Heart left ventricle (tissue), 16 donors: ENCODE results near the gene OLA1. TPM values are rescaled to one million over a fixed set of nuclear protein-coding genes. Genes with fewer than 3 reads are reported as not detected.

Experiments used
- ATAC-seq, 4 donors: fragments of 200-7000 bp; cut with Tn5 transposase; one replicate each; pipeline ENCODE4 v1.9.1; 2020 to 2022; ENCODE audit warnings: moderate library complexity in 4 of 4, mild to moderate bottlenecking in 3 of 4, moderate number of reproducible peaks in 1 of 4
- DNase-seq, 5 donors: peaks; one replicate each; pipeline ENCODE4 v3.0.0-alpha.2; 2020
- H3K27ac ChIP-seq, 12 donors: fragments of 200-600 bp; sonication (generic) in 4 of 12; one replicate each; pipeline versions ENCODE4 v1.5.0 to v1.8.0; 2016 to 2022; ENCODE audit warnings: mild to moderate bottlenecking in 2 of 12
- H3K27me3 ChIP-seq, 9 donors: fragments of 200-600 bp; sonication (generic) in 2 of 9; one replicate each; pipeline versions ENCODE4 v1.5.1 to v1.8.0; 2016 to 2022; ENCODE audit warnings: mild to moderate bottlenecking in 3 of 9
- H3K36me3 ChIP-seq, 9 donors: fragments of 200-600 bp; sonication (generic) in 2 of 9; one replicate each; pipeline versions ENCODE4 v1.5.0 to v1.8.0; 2018 to 2022; ENCODE audit warnings: mild to moderate bottlenecking in 2 of 9
- H3K4me1 ChIP-seq, 12 donors: fragments of 200-600 bp; sonication (generic) in 4 of 12; one replicate each; pipeline versions ENCODE4 v1.5.0 to v1.8.0; 2016 to 2022; ENCODE audit warnings: mild to moderate bottlenecking in 3 of 12
- H3K4me3 ChIP-seq, 12 donors: fragments of 200-600 bp; sonication (generic) in 4 of 12; one replicate each; pipeline versions ENCODE4 v1.5.0 to v1.8.0; 2017 to 2022; ENCODE audit warnings: mild to moderate bottlenecking in 9 of 12, moderate library complexity in 4 of 12
- H3K9me3 ChIP-seq, 12 donors: fragments of 200-600 bp; sonication (generic) in 4 of 12; one replicate each; pipeline versions ENCODE4 v1.5.0 to v1.8.0; 2016 to 2022; ENCODE audit warnings: mild to moderate bottlenecking in 1 of 12
- POLR2A ChIP-seq, 2 donors: fragments of 450-650 bp; IDR thresholded peaks; one replicate each; pipeline ENCODE4 v1.6.1; 2017; ENCODE audit warnings: antibody characterized with exemption in 2 of 2, mild to moderate bottlenecking in 2 of 2, moderate library complexity in 2 of 2
- WGBS, 4 donors: extraction: QIAGEN DNeasy Blood & Tissue Kit in 2 of 4; methylation state at CpG; one replicate each; pipeline versions ENCODE4 v1.1.5 to v1.1.7; 2013 to 2018; 5-methylcytosine and 5-hydroxymethylcytosine counted together
- intact Hi-C, 10 donors: fragments of 100-400 bp; cut with DNase I; formaldehyde crosslinking; loops; one replicate each; pipeline versions ENCODE4 v1.11.1 to v1.14.2; 2022
- polyA plus RNA-seq, 2 donors: library from polyadenylated mRNA; stranded (reverse); fragments of 200-250 nt; gene quantifications; one replicate each; pipeline ENCODE4 v1.2.3, GENCODE V29; 2013
- total RNA-seq, 9 donors: library from RNA; depleted of rRNA in 2 of 9; stranded (reverse); fragments of >200 nt in 2 of 9; fragmentation: NEBNext Ultra II Directional in 3 of 9; extraction: Animal tissue kit (Norgen Biotek cat#: 25700) in 3 of 9; gene quantifications; one replicate each; pipeline versions ENCODE4 v1.1.0 to v1.2.4, GENCODE V29; 2016 to 2023
- TF ChIP-seq, protein P1 (sequence below), 12 donors: fragments of 200-600 bp; sonication (generic) in 4 of 12; IDR thresholded peaks; one replicate each; pipeline versions ENCODE4 v1.5.0 to v1.8.0; 2018 to 2022; ENCODE audit warnings: antibody characterized with exemption in 12 of 12, mild to moderate bottlenecking in 5 of 12
- donor health status: ischemic (EF 13 %, LVEDD 7.1; RV severe dilation, severe dysfunction).
- donor health status: healthy with polysubstance abuse.
- donor health status: DM: no; HTN: yes; CAD: no.
- donor health status: DM: no; HTN: no; CAD: no.
- donor health status: ischemic (EF 25% LVEDD 6.9; RV normal size, moderate dysfunction).
- donor health status: ischemic (EF 25% LVEDD 5.7; RV mildly dilated, moderate dysfunction).
- donor health status: healthy.
- donor health status: DM: yes; HTN: yes; CAD: no.
- donor health status: ischemic (EF 35%, LVEDD 5.7; RV mildly dilated, moderate dysfunction).
- donor health status: nonischemic (EF 11% LVEDD 7.7; RV severe dilation, severe dysfunction).
- donor health status: DM: yes; HTN: yes; CAD: no.
- donor health status: PGD.
- donor health status: ischemic (EF 29% LVEDD 5.4; RV normal size, mild dysfunction).
- donor health status: nonischemic (EF 23%, LVEDD 6.1; RV moderate dilation, normal function).

OLA1 gene
- total and polyA plus RNA-seq, 11 donors: 41.5 to 91.7 (median 72.5) TPM

DNA sequence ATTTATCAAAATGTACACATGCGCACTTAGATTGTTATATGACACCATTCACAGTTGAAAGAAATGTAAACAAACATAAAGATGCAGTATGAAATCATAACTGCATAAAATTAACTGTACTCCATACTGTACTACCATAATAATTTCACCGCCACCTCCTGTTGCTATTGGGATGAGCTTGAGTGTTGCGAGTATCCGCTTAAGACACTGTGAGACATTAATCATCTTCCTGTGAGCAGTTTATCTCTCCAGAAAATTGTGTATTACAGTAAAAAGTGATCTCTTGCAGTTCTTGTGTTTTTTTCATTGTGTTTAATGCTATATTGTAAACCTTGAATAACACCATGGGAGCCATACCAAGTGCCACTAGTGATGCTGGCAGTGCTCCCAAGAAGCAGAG lies 46.1 kb downstream of the OLA1 start:
- no peak overlapping the region for H3K4me3 ChIP-seq
- H3K9me3 ChIP-seq: no peaks in the 10 kb centered on the region
- no peak for TF ChIP-seq POLR2A (IDR thresholded peaks at IDR 0.05)
- TF ChIP-seq, protein P1, sequence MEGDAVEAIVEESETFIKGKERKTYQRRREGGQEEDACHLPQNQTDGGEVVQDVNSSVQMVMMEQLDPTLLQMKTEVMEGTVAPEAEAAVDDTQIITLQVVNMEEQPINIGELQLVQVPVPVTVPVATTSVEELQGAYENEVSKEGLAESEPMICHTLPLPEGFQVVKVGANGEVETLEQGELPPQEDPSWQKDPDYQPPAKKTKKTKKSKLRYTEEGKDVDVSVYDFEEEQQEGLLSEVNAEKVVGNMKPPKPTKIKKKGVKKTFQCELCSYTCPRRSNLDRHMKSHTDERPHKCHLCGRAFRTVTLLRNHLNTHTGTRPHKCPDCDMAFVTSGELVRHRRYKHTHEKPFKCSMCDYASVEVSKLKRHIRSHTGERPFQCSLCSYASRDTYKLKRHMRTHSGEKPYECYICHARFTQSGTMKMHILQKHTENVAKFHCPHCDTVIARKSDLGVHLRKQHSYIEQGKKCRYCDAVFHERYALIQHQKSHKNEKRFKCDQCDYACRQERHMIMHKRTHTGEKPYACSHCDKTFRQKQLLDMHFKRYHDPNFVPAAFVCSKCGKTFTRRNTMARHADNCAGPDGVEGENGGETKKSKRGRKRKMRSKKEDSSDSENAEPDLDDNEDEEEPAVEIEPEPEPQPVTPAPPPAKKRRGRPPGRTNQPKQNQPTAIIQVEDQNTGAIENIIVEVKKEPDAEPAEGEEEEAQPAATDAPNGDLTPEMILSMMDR (IDR thresholded peaks at IDR 0.05): no peak
- no peaks in the 10 kb centered on the region for H3K36me3 ChIP-seq
- ATAC-seq (no peak), DNase-seq (no peak)
- 96 to 99% (median 98%) methylated on average over 4 of the region's 4 CpGs for WGBS, 4 donors
- H3K27me3 ChIP-seq: no peaks in the 10 kb centered on the region
- intact Hi-C loops: no loop called here
- H3K27ac ChIP-seq: no peak overlapping the region
- H3K4me1 ChIP-seq: no peaks in the 10 kb centered on the region

DNA sequence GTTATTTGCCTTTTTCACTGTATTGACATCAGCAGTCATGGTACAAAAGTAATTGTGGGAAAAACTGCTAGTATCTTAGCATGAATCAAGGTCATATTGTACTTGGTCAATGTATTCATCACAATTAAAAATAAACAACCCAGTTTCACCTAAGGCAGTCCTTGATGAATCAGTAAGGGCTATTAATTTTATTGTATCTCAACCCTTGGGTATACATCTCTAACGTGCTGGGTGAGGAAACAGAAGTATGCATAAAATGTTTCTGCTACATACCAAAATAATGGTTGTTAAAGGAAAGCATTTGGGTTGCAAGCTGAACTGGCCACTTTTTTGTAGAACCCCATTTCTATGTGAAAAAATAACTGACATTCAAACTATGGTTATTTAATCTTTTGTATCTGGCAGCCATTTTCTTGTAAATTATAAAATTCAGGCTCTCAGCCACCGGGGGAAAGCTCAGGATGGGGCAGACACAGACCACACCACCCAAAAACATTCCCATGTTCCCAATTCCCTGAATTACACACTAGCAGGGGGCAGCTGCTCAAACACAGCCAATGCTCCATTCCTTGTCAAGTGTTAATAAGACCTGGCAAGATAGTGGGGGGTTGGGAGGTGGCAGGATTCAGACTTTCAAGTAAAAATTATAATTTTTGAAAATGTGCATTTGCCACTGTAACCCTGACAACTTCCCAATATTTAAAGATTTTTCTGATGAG lies 49.3 kb downstream of the OLA1 start:
- DNase-seq (no peak), ATAC-seq (no peak)
- 82 to 91% (median 88%) methylated on average over 2 of the region's 2 CpGs for WGBS, 4 donors
- no peak overlapping the region for H3K27ac ChIP-seq
- no peaks in the 10 kb centered on the region for H3K27me3 ChIP-seq
- no peaks in the 10 kb centered on the region for H3K36me3 ChIP-seq
- no peak overlapping the region for H3K4me3 ChIP-seq
- no peaks in the 10 kb centered on the region for H3K4me1 ChIP-seq
- H3K9me3 ChIP-seq: no peaks in the 10 kb centered on the region
- intact Hi-C loops: no loop called here
- no peak for TF ChIP-seq POLR2A (IDR thresholded peaks at IDR 0.05)
- TF ChIP-seq, protein P1 (IDR thresholded peaks at IDR 0.05): no peak

DNA sequence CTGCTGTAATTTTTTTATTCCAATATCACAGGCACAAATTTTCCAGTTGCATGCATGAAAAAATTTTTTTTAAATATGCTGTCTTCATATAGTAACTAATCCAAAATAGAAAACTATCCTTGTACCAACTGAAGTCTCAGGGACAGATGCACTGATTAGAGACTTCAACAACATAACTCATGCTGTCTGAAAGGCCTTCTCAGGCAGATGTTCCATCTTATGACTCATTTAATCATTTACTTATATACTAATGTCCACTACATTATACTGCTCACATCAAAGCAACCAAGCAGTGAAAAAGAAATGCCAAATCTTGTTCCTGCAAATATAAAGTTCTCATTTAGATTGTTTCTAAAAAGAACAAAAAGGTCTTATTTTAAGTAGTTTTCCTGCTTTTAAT lies 53.1 kb downstream of the OLA1 start:
- Histone ChIP-seq H3K27me3 (no peaks in the 10 kb centered on the region), H3K36me3 (no peaks in the 10 kb centered on the region), H3K4me1 (no peaks in the 10 kb centered on the region), H3K9me3 (peaks cover 0 to 9% (median 0%) of the 10 kb centered on the region in 12 donors), H3K27ac (no peak overlapping the region), H3K4me3 (no peak overlapping the region)
- ATAC-seq (no peak), DNase-seq (no peak)
- intact Hi-C loops: no loop called here
- TF ChIP-seq, protein P1 (IDR thresholded peaks at IDR 0.05): no peak

DNA sequence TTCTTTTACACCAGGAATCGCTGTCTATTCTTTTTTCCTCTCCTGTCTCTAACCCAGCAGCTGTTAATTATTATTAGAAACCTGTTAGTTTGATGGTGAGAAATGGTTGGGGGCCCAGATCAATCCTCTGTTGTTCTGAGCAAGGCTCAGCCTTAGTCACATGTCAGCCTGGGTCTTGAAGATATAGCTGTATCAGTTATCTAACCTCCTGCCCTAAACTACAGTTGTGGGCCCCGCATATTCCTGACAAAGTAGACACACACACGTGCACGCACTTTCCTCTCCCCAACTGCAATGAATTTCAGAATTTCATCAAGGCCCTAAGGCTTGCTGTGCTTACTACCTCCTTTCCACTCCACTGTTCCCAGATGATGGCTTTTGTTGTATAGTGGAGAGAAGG lies 54.6 kb downstream of the OLA1 start:
- Histone ChIP-seq H3K4me3 (no peak overlapping the region), H3K27ac (no peak overlapping the region), H3K9me3 (peaks cover 0 to 9% (median 0%) of the 10 kb centered on the region in 12 donors), H3K27me3 (no peaks in the 10 kb centered on the region), H3K36me3 (no peaks in the 10 kb centered on the region), H3K4me1 (no peaks in the 10 kb centered on the region)
- no peak for DNase-seq
- 96 to 99% (median 98%) methylated on average over 4 of the region's 4 CpGs for WGBS, 4 donors
- no peak for ATAC-seq
- no peak for TF ChIP-seq POLR2A (IDR thresholded peaks at IDR 0.05)
- TF ChIP-seq, protein P1 (IDR thresholded peaks at IDR 0.05): no peak
- intact Hi-C loops: no loop called here
